Breast epithelium (tissue), 4 donors: ENCODE results near the gene GDF10. TPM values are rescaled to one million over a fixed set of nuclear protein-coding genes. Genes with fewer than 3 reads are reported as not detected.

Experiments used
- DNase-seq, 2 donors: peaks; one replicate each; pipeline ENCODE4 v3.0.0-alpha.2; 2019; ENCODE audit warnings: low spot score in 2 of 2
- H3K27ac ChIP-seq, 2 donors: fragments of 200-600 bp; sonication (generic) in 1 of 2; one replicate each; pipeline ENCODE4 v1.5.1; 2016 to 2019; ENCODE audit warnings: mild to moderate bottlenecking in 1 of 2
- H3K27me3 ChIP-seq, 2 donors: fragments of 200-600 bp; sonication (generic) in 1 of 2; one replicate each; pipeline versions ENCODE4 v1.5.1 to v1.6.0; 2017 to 2019; ENCODE audit warnings: control low read depth in 1 of 2, mild to moderate bottlenecking in 1 of 2
- H3K36me3 ChIP-seq: fragments of 200-600 bp; one replicate; pipeline ENCODE4 v1.5.1; 2019
- H3K4me1 ChIP-seq, 2 donors: fragments of 200-600 bp; sonication (generic); one replicate each; pipeline ENCODE4 v1.5.1; 2016 to 2019; ENCODE audit warnings: control low read depth in 1 of 2
- H3K4me3 ChIP-seq, 3 donors: fragments of 200-600 bp; sonication (generic); 1 replicate in 2 of 3; 2 replicates in 1 of 3; pipeline ENCODE4 v1.5.1; 2016 to 2019; ENCODE audit warnings: mild to moderate bottlenecking in 3 of 3, moderate library complexity in 2 of 3
- H3K9me3 ChIP-seq, 2 donors: fragments of 200-600 bp; sonication (generic) in 1 of 2; one replicate each; pipeline ENCODE4 v1.5.1; 2016 to 2019; ENCODE audit warnings: control low read depth in 1 of 2
- POLR2A ChIP-seq: fragments of 450-650 bp; IDR thresholded peaks from one replicate; pipeline ENCODE4 v1.6.1; 2016; ENCODE audit warnings: antibody characterized with exemption, mild to moderate bottlenecking, moderate library complexity
- POLR2AphosphoS5 ChIP-seq, 3 donors: sonication (generic); formaldehyde crosslinking; IDR thresholded peaks; one replicate each; pipeline ENCODE4 v1.6.1; 2017; ENCODE audit warnings: antibody characterized with exemption in 3 of 3
- intact Hi-C: fragments of 100-400 bp; cut with DNase I; formaldehyde crosslinking; loops from one replicate; pipeline ENCODE4 v1.15.1; 2023; ENCODE audit warnings: low total_unique reads
- total RNA-seq, 3 donors: library from RNA; depleted of rRNA; stranded (reverse); fragments of >200 nt; gene quantifications; one replicate each; pipeline ENCODE4 v1.1.0, GENCODE V29; 2016
- TF ChIP-seq, protein P1 (sequence below), 3 donors: fragments of 450-650 bp; IDR thresholded peaks; one replicate each; pipeline ENCODE4 v1.5.1; 2016 to 2017; ENCODE audit warnings: antibody characterized with exemption in 3 of 3, mild to moderate bottlenecking in 3 of 3, moderate library complexity in 3 of 3

GDF10 gene
- total RNA-seq, 3 donors from 2014 or later = 2.0 to 12.3 (median 2.0) TPM

GRCh38 chr10:47350671-47351640 is 51.0 kb downstream of the GDF10 start:
- no peaks in the 10 kb centered on the region for H3K27me3 ChIP-seq
- intact Hi-C loops = no loop called here
- no peak for TF ChIP-seq POLR2A
- TF ChIP-seq POLR2AphosphoS5 (IDR thresholded peaks at IDR 0.05) = no peak
- TF ChIP-seq, protein P1, sequence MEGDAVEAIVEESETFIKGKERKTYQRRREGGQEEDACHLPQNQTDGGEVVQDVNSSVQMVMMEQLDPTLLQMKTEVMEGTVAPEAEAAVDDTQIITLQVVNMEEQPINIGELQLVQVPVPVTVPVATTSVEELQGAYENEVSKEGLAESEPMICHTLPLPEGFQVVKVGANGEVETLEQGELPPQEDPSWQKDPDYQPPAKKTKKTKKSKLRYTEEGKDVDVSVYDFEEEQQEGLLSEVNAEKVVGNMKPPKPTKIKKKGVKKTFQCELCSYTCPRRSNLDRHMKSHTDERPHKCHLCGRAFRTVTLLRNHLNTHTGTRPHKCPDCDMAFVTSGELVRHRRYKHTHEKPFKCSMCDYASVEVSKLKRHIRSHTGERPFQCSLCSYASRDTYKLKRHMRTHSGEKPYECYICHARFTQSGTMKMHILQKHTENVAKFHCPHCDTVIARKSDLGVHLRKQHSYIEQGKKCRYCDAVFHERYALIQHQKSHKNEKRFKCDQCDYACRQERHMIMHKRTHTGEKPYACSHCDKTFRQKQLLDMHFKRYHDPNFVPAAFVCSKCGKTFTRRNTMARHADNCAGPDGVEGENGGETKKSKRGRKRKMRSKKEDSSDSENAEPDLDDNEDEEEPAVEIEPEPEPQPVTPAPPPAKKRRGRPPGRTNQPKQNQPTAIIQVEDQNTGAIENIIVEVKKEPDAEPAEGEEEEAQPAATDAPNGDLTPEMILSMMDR (IDR thresholded peaks at IDR 0.05) = no peak

GRCh38 chr10:47351899-47352815 is 52.2 kb downstream of the GDF10 start:
- no peak overlapping the region for H3K27ac ChIP-seq
- no peaks in the 10 kb centered on the region for H3K9me3 ChIP-seq
- DNase-seq = no peak
- no peaks in the 10 kb centered on the region for H3K4me1 ChIP-seq
- H3K36me3 ChIP-seq = no peaks in the 10 kb centered on the region
- no peaks in the 10 kb centered on the region for H3K27me3 ChIP-seq
- intact Hi-C loops = no loop called here
- H3K4me3 ChIP-seq = no peak overlapping the region
- TF ChIP-seq POLR2AphosphoS5 (IDR thresholded peaks at IDR 0.05) (no peak), POLR2A (no peak)
- TF ChIP-seq, protein P1 (IDR thresholded peaks at IDR 0.05) = no peak

More at GRCh38 chr10:47350671-47351640, 51.0 kb downstream of the GDF10 start:
- H3K9me3 ChIP-seq = no peaks in the 10 kb centered on the region
- H3K4me1 ChIP-seq = no peaks in the 10 kb centered on the region
- H3K27ac ChIP-seq = no peak overlapping the region
- H3K36me3 ChIP-seq = no peaks in the 10 kb centered on the region
- no peak overlapping the region for H3K4me3 ChIP-seq
- DNase-seq = no peak

DNA sequence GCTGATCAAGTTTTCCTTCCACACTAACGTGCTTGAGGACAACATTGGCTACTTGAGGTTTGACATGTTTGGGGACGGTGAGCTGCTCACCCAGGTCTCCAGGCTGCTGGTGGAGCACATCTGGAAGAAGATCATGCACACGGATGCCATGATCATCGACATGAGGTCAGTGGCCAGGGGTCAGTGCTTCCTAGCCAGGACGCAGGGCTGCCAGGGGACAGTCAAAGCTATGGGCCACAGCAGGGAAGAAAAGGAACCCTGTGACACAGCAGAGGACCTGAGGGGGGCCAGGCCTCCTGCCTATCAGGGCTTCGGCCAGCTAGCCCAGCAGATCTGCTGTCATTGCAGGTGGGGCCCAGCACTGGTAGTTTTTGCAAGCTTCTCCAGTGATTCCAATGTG is 53.4 kb downstream of the GDF10 start:
- intact Hi-C loops = no loop called here
- H3K4me3 ChIP-seq = no peak overlapping the region
- TF ChIP-seq, protein P1 (IDR thresholded peaks at IDR 0.05) = no peak
- no peak for TF ChIP-seq POLR2A
- TF ChIP-seq POLR2AphosphoS5 (IDR thresholded peaks at IDR 0.05) = no peak
- no peaks in the 10 kb centered on the region for H3K27me3 ChIP-seq
- H3K9me3 ChIP-seq = no peaks in the 10 kb centered on the region
- H3K27ac ChIP-seq = no peak overlapping the region
- no peaks in the 10 kb centered on the region for H3K36me3 ChIP-seq
- DNase-seq = no peak
- no peaks in the 10 kb centered on the region for H3K4me1 ChIP-seq

DNA sequence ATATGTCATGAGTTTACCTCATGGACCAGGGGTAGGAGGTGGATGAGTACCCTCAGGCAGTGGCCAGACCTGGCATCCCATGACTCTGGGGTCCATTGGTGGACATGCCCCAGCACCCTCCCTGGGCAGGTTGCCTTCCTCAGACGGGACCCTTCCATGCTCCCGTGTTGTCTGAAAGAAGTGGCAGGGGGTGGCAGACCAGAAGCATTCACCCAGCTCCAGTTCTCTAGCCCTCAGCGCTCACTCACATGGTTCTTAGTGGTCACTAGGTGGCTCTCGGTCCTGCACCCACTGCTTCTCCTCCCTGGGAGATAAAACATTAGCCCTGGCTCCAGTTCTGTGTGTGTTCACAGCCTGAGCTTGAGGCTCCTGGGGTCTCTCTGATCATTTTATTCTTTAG is 54.2 kb downstream of the GDF10 start:
- no peaks in the 10 kb centered on the region for H3K36me3 ChIP-seq
- no peaks in the 10 kb centered on the region for H3K27me3 ChIP-seq
- TF ChIP-seq, protein P1 (IDR thresholded peaks at IDR 0.05) = no peak
- TF ChIP-seq POLR2A = no peak
- TF ChIP-seq POLR2AphosphoS5 (IDR thresholded peaks at IDR 0.05) = no peak
- H3K4me1 ChIP-seq = no peaks in the 10 kb centered on the region
- no peak overlapping the region for H3K27ac ChIP-seq
- H3K9me3 ChIP-seq = no peaks in the 10 kb centered on the region
- intact Hi-C loops = no loop called here
- no peak overlapping the region for H3K4me3 ChIP-seq
- DNase-seq = no peak
